BE2C (cell line): ENCODE results near the gene SLC14A1.

Experiments
- DNase-seq: peaks from one replicate; pipeline ENCODE4 v3.0.0-alpha.2; 2020
- H3K27me3 ChIP-seq: fragments of 250-450 bp; sonication (Bioruptor Pico); 2 replicates; pipeline ENCODE4 v1.5.1; 2020; ENCODE audit warnings: mild to moderate bottlenecking
- H3K36me3 ChIP-seq: fragments of 250-450 bp; sonication (Bioruptor Pico); 2 replicates; pipeline ENCODE4 v1.5.1; 2020; ENCODE audit warnings: mild to moderate bottlenecking
- H3K4me1 ChIP-seq: fragments of 250-450 bp; sonication (Bioruptor Pico); 2 replicates; pipeline ENCODE4 v1.5.1; 2020
- H3K4me3 ChIP-seq: 2 replicates; pipeline ENCODE4 v1.5.1; 2011; ENCODE audit warnings: low read depth, low read length
- H3K9me3 ChIP-seq: fragments of 250-450 bp; sonication (Bioruptor Pico); 2 replicates; pipeline ENCODE4 v1.5.1; 2020
- CTCF ChIP-seq: IDR thresholded peaks from 2 replicates; pipeline ENCODE4 v1.5.1; 2012; ENCODE audit warnings: mild to moderate bottlenecking, low read depth, low read length

SLC14A1 gene

GRCh38 chr18:45690975-45691815, 32.8 kb upstream of the SLC14A1 start:
- no peak overlapping the region for H3K4me3 ChIP-seq
- TF ChIP-seq CTCF, result peak; percentile 68
- H3K36me3 ChIP-seq, result no peaks in the 10 kb centered on the region
- no peaks in the 10 kb centered on the region for H3K9me3 ChIP-seq
- H3K27me3 ChIP-seq, result peaks cover 4% of the 10 kb centered on the region; the same call in 1 of the 2 replicates
- peak; percentile 47 for DNase-seq
- H3K4me1 ChIP-seq, result no peaks in the 10 kb centered on the region

GRCh38 chr18:45691816-45692179, 32.2 kb upstream of the SLC14A1 start:
- no peak for TF ChIP-seq CTCF
- Histone ChIP-seq H3K4me1 (no peaks in the 10 kb centered on the region), H3K4me3 (no peak overlapping the region), H3K9me3 (no peaks in the 10 kb centered on the region), H3K36me3 (no peaks in the 10 kb centered on the region), H3K27me3 (peaks cover 4% of the 10 kb centered on the region; the same call in 1 of the 2 replicates)
- DNase-seq, result no peak

- DNase-seq, result no peak
- Histone ChIP-seq H3K36me3 (no peaks in the 10 kb centered on the region), H3K9me3 (no peaks in the 10 kb centered on the region), H3K4me1 (no peaks in the 10 kb centered on the region), H3K4me3 (no peak overlapping the region), H3K27me3 (no peaks in the 10 kb centered on the region)
- TF ChIP-seq CTCF, result no peak
These were observed 21.2 kb upstream of the SLC14A1 start for GRCh38 chr18:45702708-45703265.

- H3K27me3 ChIP-seq, result no peaks in the 10 kb centered on the region
- no peak for TF ChIP-seq CTCF
- no peaks in the 10 kb centered on the region for H3K36me3 ChIP-seq
- no peak overlapping the region for H3K4me3 ChIP-seq
- H3K9me3 ChIP-seq, result no peaks in the 10 kb centered on the region
- no peak for DNase-seq
- H3K4me1 ChIP-seq, result no peaks in the 10 kb centered on the region
These were observed 15.2 kb upstream of the SLC14A1 start for GRCh38 chr18:45708831-45709230.

- Histone ChIP-seq H3K9me3 (no peaks in the 10 kb centered on the region), H3K4me1 (no peaks in the 10 kb centered on the region), H3K27me3 (no peaks in the 10 kb centered on the region), H3K36me3 (no peaks in the 10 kb centered on the region), H3K4me3 (no peak overlapping the region)
- DNase-seq, result no peak
- no peak for TF ChIP-seq CTCF
These were observed 11.9 kb upstream of the SLC14A1 start for GRCh38 chr18:45712061-45712460.

GRCh38 chr18:45713239-45713638, 10.7 kb upstream of the SLC14A1 start:
- no peak for DNase-seq
- no peaks in the 10 kb centered on the region for H3K27me3 ChIP-seq
- no peaks in the 10 kb centered on the region for H3K36me3 ChIP-seq
- H3K9me3 ChIP-seq, result no peaks in the 10 kb centered on the region
- no peak for TF ChIP-seq CTCF
- no peak overlapping the region for H3K4me3 ChIP-seq
- H3K4me1 ChIP-seq, result no peaks in the 10 kb centered on the region
